ENCODE results near the gene DCTN4. TPM values are rescaled to one million over a fixed set of nuclear protein-coding genes. Genes with fewer than 3 reads are reported as not detected.

DCTN4 gene
- total and polyA plus RNA-seq, 9 of the 15 experiments (the other 6 are each of a cell fraction or from before 2014, with no cell fraction given) = 20.4 to 64.9 (median 49.9) TPM

DNA sequence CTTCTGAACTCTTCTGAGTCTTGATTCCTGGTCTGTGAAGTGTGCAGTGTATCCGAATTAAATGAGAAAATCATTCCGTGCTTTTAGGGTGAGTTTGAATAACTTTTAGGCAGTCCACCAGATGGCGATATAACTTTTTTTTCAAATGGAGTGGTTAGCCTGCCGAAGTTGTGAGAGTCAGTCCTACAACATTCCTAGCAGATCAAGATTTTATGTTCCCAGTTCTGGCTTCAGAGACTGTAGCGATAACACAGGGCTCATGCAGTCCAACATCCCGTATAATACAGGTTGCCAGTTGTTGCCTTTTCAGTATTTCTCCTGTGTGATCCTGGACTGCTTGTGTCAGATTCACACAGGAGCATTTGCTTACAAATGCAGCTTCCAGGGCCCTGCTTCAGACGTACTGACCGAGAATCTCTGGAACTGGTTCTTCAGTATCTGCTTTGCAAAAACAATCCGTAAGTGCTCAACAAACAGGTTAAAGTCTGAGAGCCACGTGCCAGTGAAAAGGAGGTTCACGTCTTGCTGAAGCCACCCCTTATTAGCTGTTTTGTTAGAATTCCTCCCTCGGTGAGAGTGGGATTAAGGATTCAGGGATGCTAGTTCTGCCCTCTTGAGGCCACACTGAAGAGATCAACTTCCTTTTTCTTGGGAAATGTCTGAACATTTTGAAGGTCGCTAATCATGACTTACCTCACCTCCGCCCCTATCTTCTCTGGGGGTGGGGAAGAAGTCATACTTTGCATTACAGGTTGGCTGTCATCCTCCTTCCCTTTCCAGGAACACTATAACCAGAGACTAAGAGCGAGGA, 42.5 kb upstream of the DCTN4 start (continued):
- TF ChIP-seq MYC (IDR thresholded peaks at IDR 0.05; ENCODE audit: low read depth, low read length) = no peak
- no peak for TF ChIP-seq MYC (CRISPR knock-in tag; IDR thresholded peaks at IDR 0.05; ENCODE audit: borderline replicate concordance, low read depth)
- TF ChIP-seq ILK (tag; IDR thresholded peaks at IDR 0.05; ENCODE audit: borderline replicate concordance, low read depth) = no peak
- no peak for TF ChIP-seq CTCFL (IDR thresholded peaks at IDR 0.05; ENCODE audit: borderline replicate concordance, insufficient read depth, low read depth, low read length, poor library complexity, severe bottlenecking)
- peak; percentile 55; the same call in 1 of the 2 replicates for TF ChIP-seq ZSCAN29 (IDR thresholded peaks at IDR 0.05)
- TF ChIP-seq DLX4 (CRISPR knock-in tag; IDR thresholded peaks at IDR 0.05) = no peak
- TF ChIP-seq PRMT5 (CRISPR knock-in tag; IDR thresholded peaks at IDR 0.05) = no peak
- no peak for TF ChIP-seq DACH1 (IDR thresholded peaks at IDR 0.05; ENCODE audit: partially characterized antibody)
- TF ChIP-seq RBFOX2 (IDR thresholded peaks at IDR 0.05; ENCODE audit: low read depth, low read length) = no peak
- TF ChIP-seq ZNF41 (CRISPR knock-in tag; conservative IDR thresholded peaks at IDR 0.05) = no peak
- no peak for TF ChIP-seq ZNF280B (CRISPR knock-in tag; IDR thresholded peaks at IDR 0.05)
- peak; percentile 69; the same call in 1 of the 2 replicates for TF ChIP-seq TRIM28 (IDR thresholded peaks at IDR 0.05)
- no peak for TF ChIP-seq FOXO4 (CRISPR knock-in tag; IDR thresholded peaks at IDR 0.05)
- TF ChIP-seq CCNT2 (IDR thresholded peaks at IDR 0.05; ENCODE audit: borderline replicate concordance, extremely low read depth, insufficient read length, low read depth, low read length) = no peak
- TF ChIP-seq NCOA1 (IDR thresholded peaks at IDR 0.05; ENCODE audit: low read depth) = no peak
- no peak for TF ChIP-seq SPI1 (IDR thresholded peaks at IDR 0.05; ENCODE audit: borderline replicate concordance, low read depth, low read length)
- no peak for TF ChIP-seq CBX8 (IDR thresholded peaks at IDR 0.05; ENCODE audit: borderline replicate concordance, extremely low read depth, low read depth, low read length, poor library complexity, severe bottlenecking)
- no peak for TF ChIP-seq SMARCB1 (IDR thresholded peaks at IDR 0.05; ENCODE audit: insufficient read length, low read depth)
- no peak for TF ChIP-seq ZBTB8A (IDR thresholded peaks at IDR 0.05; ENCODE audit: partially characterized antibody)
- no peak for TF ChIP-seq E2F4 (CRISPR knock-in tag; IDR thresholded peaks at IDR 0.05; ENCODE audit: low read depth)
- no peak for TF ChIP-seq YBX1 (IDR thresholded peaks at IDR 0.05)
